ENCODE measurements around the gene HYAL1.
A peak's percentile ranks its signal among the peaks of the same experiment; 100 is the strongest.

The HYAL1 gene, protein sequence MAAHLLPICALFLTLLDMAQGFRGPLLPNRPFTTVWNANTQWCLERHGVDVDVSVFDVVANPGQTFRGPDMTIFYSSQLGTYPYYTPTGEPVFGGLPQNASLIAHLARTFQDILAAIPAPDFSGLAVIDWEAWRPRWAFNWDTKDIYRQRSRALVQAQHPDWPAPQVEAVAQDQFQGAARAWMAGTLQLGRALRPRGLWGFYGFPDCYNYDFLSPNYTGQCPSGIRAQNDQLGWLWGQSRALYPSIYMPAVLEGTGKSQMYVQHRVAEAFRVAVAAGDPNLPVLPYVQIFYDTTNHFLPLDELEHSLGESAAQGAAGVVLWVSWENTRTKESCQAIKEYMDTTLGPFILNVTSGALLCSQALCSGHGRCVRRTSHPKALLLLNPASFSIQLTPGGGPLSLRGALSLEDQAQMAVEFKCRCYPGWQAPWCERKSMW

DNA sequence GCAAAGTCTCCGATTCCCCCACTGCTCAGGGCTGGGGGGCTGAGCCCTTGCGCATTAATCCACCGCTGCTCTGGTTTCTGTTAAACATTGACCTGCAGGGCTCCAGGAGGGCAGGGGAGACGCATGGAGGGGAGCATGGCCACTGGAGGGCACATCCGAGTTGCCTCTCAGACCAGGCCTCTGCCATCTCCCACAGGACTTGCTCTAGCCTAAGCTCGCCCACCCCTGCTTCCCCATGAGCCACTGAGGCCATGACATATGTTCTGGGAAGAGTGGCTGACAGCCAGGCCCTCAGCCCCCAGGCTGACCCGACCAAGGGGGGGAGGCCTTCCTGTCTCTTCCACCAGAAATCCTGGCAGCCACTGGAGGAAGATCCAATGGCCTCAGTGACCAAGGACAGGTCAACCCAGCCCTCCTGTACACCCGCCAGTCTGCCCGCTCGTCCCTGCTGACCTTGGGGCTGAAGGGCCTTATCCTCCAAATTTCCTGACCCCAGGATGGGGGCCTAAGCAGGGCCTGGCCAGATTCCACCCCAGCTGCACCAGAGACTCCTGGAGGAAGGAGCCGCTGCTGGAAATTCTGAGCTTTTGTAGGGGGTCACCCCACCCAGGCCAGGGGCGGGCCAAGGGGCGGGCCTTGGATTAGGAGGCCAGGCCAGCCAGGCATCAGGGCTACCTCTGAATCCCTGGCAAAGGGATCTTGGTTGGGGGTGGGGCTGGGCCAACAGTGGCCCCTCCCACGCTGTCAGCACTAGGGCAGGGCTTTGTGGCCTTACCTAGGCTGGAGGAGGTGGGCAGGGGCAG lies at the start of gene HYAL1:
TSS of gene HYAL1 (minus strand) at position 562 of the 803 bp plus-strand sequence. CDS start 618 bp downstream, outside the sequence.
- Histone ChIP-seq H3K4me1 (ENCODE audit: control insufficient read depth, insufficient read depth, low read length) (no peaks in the 10 kb centered on the region), H3K4me3 (ENCODE audit: low read depth, low read length) (no peak within 1 kb of the TSS), H3K9me3 (ENCODE audit: control insufficient read depth, insufficient read depth, low read depth, low read length) (no peaks in the 10 kb centered on the region), H3K36me3 (ENCODE audit: control insufficient read depth in 2 of 2, insufficient read depth in 1 of 2, low read length in 2 of 2) (no peaks in the 10 kb centered on the region), H3K27ac (ENCODE audit: extremely low read depth, low read depth, low read length) (no peak within 1 kb of the TSS)
- ChIA-PET POLR2A (interaction anchor here (0.7 to 1.5 kb wide), 2 partner anchors 11 to 25 kb away, joined by 4 to 5 read pairs; partner anchors contain the start of gene IFRD2), CTCF (interaction anchor here (1.3 kb wide), 1 partner anchor 22 kb away, joined by 4 read pairs; no protein-coding TSS in a partner anchor)
- TF ChIP-seq ZNF37A (tag by site-specific recombination; IDR thresholded peaks at IDR 0.05) (no peak), SP3 (tag by site-specific recombination; IDR thresholded peaks at IDR 0.05) (peak; percentile 47; the same call in 1 of the 2 replicates), SP2 (tag by site-specific recombination; IDR thresholded peaks at IDR 0.05) (peak; percentile 51; the same call in 1 of the 2 replicates)
- TF ChIP-seq, protein P1, sequence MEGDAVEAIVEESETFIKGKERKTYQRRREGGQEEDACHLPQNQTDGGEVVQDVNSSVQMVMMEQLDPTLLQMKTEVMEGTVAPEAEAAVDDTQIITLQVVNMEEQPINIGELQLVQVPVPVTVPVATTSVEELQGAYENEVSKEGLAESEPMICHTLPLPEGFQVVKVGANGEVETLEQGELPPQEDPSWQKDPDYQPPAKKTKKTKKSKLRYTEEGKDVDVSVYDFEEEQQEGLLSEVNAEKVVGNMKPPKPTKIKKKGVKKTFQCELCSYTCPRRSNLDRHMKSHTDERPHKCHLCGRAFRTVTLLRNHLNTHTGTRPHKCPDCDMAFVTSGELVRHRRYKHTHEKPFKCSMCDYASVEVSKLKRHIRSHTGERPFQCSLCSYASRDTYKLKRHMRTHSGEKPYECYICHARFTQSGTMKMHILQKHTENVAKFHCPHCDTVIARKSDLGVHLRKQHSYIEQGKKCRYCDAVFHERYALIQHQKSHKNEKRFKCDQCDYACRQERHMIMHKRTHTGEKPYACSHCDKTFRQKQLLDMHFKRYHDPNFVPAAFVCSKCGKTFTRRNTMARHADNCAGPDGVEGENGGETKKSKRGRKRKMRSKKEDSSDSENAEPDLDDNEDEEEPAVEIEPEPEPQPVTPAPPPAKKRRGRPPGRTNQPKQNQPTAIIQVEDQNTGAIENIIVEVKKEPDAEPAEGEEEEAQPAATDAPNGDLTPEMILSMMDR (tag by site-specific recombination; IDR thresholded peaks at IDR 0.05), result 0 out of 2 replicates have a peak, but pooled peaks have one; percentile 23

DNA sequence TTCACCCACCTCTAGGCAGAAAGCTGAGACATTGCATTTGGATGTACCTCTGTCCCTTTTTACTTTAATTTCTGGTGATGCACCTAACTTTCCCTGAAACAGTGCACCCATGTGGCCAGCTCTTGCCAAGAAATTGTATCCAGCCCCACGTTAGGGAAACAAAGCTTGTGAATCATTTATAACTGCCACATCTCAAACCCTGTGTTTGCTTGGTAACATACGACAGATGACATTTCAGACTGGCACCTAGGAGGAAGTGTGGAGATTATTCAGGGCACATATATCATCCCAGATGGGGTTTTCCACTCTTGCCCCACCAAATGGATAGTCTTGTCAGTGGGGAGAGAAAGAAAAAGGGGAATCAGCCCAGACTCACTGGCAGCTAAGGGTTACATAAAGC lies 49.4 kb upstream of the HYAL1 start:
- no peaks in the 10 kb centered on the region for H3K9me3 ChIP-seq (ENCODE audit: control insufficient read depth, insufficient read depth, low read depth, low read length)
- H3K4me3 ChIP-seq (ENCODE audit: low read depth, low read length), result no peak overlapping the region
- ChIA-PET CTCF (interaction anchor here (0.6 to 0.9 kb wide), 3 partner anchors 8 to 1036 kb away, joined by 3 to 5 read pairs (median 4); no protein-coding TSS in a partner anchor), POLR2A (interaction anchor here (0.6 to 3.1 kb wide), 6 partner anchors 9 to 1147 kb away, joined by 3 to 23 read pairs (median 6); partner anchors contain the start of genes DCAF1, GMPPB, HEMK1 and HYAL3)
- no peaks in the 10 kb centered on the region for H3K4me1 ChIP-seq (ENCODE audit: control insufficient read depth, insufficient read depth, low read length)
- TF ChIP-seq ZNF146 (tag by site-specific recombination; IDR thresholded peaks at IDR 0.05) (no peak), ZBTB8A (tag by site-specific recombination; IDR thresholded peaks at IDR 0.05) (no peak), KLF9 (tag by site-specific recombination; IDR thresholded peaks at IDR 0.05; ENCODE audit: low read depth) (no peak), ZNF140 (tag by site-specific recombination; IDR thresholded peaks at IDR 0.05) (no peak)
- TF ChIP-seq, protein P1 (tag by site-specific recombination; IDR thresholded peaks at IDR 0.05), result peak; percentile 22; the same call in 1 of the 2 replicates
- TF ChIP-seq, protein P2, sequence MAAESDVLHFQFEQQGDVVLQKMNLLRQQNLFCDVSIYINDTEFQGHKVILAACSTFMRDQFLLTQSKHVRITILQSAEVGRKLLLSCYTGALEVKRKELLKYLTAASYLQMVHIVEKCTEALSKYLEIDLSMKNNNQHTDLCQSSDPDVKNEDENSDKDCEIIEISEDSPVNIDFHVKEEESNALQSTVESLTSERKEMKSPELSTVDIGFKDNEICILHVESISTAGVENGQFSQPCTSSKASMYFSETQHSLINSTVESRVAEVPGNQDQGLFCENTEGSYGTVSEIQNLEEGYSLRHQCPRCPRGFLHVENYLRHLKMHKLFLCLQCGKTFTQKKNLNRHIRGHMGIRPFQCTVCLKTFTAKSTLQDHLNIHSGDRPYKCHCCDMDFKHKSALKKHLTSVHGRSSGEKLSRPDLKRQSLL (tag by site-specific recombination; IDR thresholded peaks at IDR 0.05), result no peak
- TF ChIP-seq, protein P3, sequence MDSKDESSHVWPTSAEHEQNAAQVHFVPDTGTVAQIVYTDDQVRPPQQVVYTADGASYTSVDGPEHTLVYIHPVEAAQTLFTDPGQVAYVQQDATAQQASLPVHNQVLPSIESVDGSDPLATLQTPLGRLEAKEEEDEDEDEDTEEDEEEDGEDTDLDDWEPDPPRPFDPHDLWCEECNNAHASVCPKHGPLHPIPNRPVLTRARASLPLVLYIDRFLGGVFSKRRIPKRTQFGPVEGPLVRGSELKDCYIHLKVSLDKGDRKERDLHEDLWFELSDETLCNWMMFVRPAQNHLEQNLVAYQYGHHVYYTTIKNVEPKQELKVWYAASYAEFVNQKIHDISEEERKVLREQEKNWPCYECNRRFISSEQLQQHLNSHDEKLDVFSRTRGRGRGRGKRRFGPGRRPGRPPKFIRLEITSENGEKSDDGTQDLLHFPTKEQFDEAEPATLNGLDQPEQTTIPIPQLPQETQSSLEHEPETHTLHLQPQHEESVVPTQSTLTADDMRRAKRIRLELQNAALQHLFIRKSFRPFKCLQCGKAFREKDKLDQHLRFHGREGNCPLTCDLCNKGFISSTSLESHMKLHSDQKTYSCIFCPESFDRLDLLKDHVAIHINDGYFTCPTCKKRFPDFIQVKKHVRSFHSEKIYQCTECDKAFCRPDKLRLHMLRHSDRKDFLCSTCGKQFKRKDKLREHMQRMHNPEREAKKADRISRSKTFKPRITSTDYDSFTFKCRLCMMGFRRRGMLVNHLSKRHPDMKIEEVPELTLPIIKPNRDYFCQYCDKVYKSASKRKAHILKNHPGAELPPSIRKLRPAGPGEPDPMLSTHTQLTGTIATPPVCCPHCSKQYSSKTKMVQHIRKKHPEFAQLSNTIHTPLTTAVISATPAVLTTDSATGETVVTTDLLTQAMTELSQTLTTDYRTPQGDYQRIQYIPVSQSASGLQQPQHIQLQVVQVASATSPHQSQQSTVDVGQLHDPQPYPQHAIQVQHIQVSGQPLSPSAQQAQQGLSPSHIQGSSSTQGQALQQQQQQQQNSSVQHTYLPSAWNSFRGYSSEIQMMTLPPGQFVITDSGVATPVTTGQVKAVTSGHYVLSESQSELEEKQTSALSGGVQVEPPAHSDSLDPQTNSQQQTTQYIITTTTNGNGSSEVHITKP (tag by site-specific recombination; IDR thresholded peaks at IDR 0.05), result no peak
- H3K27ac ChIP-seq (ENCODE audit: extremely low read depth, low read depth, low read length), result peak overlapping the region; percentile 27; the same call in 1 of the 2 replicates
- peaks cover 0 to 69% of the 10 kb centered on the region in 2 experiments; a peak in 1 of 3 replicates for H3K36me3 ChIP-seq (ENCODE audit: control insufficient read depth in 2 of 2, insufficient read depth in 1 of 2, low read length in 2 of 2)
